H1 (cell line): Measurements from ENCODE around the gene QRSL1. TPM values are rescaled to one million over a fixed set of nuclear protein-coding genes. Genes with fewer than 3 reads are reported as not detected.

Experiments
- CTCF ChIA-PET: fragments of 300-600 bp; sonication (Branson Sonifier 250); formaldehyde crosslinking; loops from one replicate; lab custom pipeline; 2021; ENCODE audit not compliant: partially characterized antibody; lab: Charles Lee
- POLR2A ChIA-PET: fragments of 300-600 bp; sonication (Branson Sonifier 250); formaldehyde crosslinking; loops from one replicate; lab custom pipeline; 2021; ENCODE audit warnings: inconsistent platforms; ENCODE audit not compliant: partially characterized antibody; lab: Charles Lee
- DNase-seq, 2 experiments: peaks; one replicate each; pipeline versions ENCODE4 v3.0.0 to v3.0.0-alpha.2; 2010 to 2022; ENCODE audit warnings: low spot score in 2 of 2, low read depth in 1 of 2, mixed read lengths in 1 of 2
- FAIRE-seq: peaks from 2 replicates; lab custom pipeline; 2011; peaks lifted over from hg19 to GRCh38; lab: Jason Lieb, UNC
- H2AFZ ChIP-seq: 2 replicates; pipeline ENCODE4 v1.8.1; 2012; ENCODE audit warnings: low read length, inconsistent platforms
- H2AK5ac ChIP-seq: 2 replicates; pipeline ENCODE4 v1.6.1; 2013; ENCODE audit warnings: low read depth, low read length
- H2BK120ac ChIP-seq: replicated peaks from 2 replicates; pipeline ENCODE3; 2013; ENCODE audit warnings: low read depth, low read length, inconsistent platforms
- H2BK12ac ChIP-seq: 2 replicates; pipeline ENCODE4 v1.6.1; 2013; ENCODE audit warnings: low read depth, low read length
- H2BK15ac ChIP-seq: 2 replicates; pipeline ENCODE4 v1.6.1; 2013; ENCODE audit warnings: low read length
- H2BK20ac ChIP-seq: 2 replicates; pipeline ENCODE4 v1.6.1; 2013; ENCODE audit warnings: low read length
- H2BK5ac ChIP-seq: 2 replicates; pipeline ENCODE4 v1.6.1; 2013; ENCODE audit warnings: low read depth, low read length
- H3K14ac ChIP-seq: 2 replicates; pipeline ENCODE4 v1.6.1; 2013; ENCODE audit warnings: inconsistent platforms; ENCODE audit not compliant: insufficient read length
- H3K18ac ChIP-seq: 2 replicates; pipeline ENCODE4 v1.6.1; 2013; ENCODE audit warnings: low read length; ENCODE audit errors: extremely low read depth
- H3K23ac ChIP-seq: 2 replicates; pipeline ENCODE4 v1.6.1; 2013; ENCODE audit warnings: inconsistent platforms; ENCODE audit not compliant: insufficient read length
- H3K23me2 ChIP-seq: 2 replicates; pipeline ENCODE4 v1.6.1; 2013; ENCODE audit warnings: low read depth, low read length
- H3K27ac ChIP-seq: 2 replicates; pipeline ENCODE4 v1.6.1; 2011; ENCODE audit warnings: low read depth, low read length, inconsistent platforms
- H3K27me3 ChIP-seq, 4 experiments: replicated peaks in 1 of 4; 1 replicate in 1 of 4; 2 replicates in 3 of 4; pipeline versions ENCODE4 v1.6.1 to v1.8.1; 2011 to 2013; ENCODE audit warnings: low read length in 3 of 4, mild to moderate bottlenecking in 3 of 4, inconsistent platforms in 2 of 4, mixed read lengths in 2 of 4, moderate library complexity in 1 of 4; ENCODE audit not compliant: control insufficient read depth in 3 of 4, insufficient read depth in 3 of 4; ENCODE audit errors: extremely low read depth in 1 of 4
- H3K36me3 ChIP-seq, 4 experiments: 2 replicates each; pipeline versions ENCODE4 v1.6.1 to v1.8.1; 2011 to 2013; ENCODE audit warnings: mild to moderate bottlenecking in 4 of 4, low read length in 3 of 4, moderate library complexity in 2 of 4, control low read depth in 1 of 4, inconsistent platforms in 1 of 4; ENCODE audit not compliant: insufficient read depth in 4 of 4, control insufficient read depth in 2 of 4
- H3K4ac ChIP-seq: replicated peaks from 2 replicates; pipeline ENCODE3; 2013; ENCODE audit warnings: low read length, low read depth, mixed read lengths, inconsistent platforms; ENCODE audit not compliant: insufficient read length
- H3K4me1 ChIP-seq, 4 experiments: replicated peaks in 1 of 4; 1 replicate in 1 of 4; 2 replicates in 3 of 4; pipeline versions ENCODE4 v1.6.1 to v1.8.1; 2011 to 2013; ENCODE audit warnings: low read length in 3 of 4, inconsistent platforms in 2 of 4, mixed read lengths in 1 of 4; ENCODE audit not compliant: insufficient read depth in 4 of 4, control insufficient read depth in 3 of 4
- H3K4me2 ChIP-seq, 2 experiments: 2 replicates each; pipeline versions ENCODE4 v1.6.1 to v1.8.1; 2011 to 2013; ENCODE audit warnings: low read depth in 2 of 2, low read length in 2 of 2, control low read depth in 1 of 2, inconsistent platforms in 1 of 2, mild to moderate bottlenecking in 1 of 2; ENCODE audit not compliant: insufficient read depth in 1 of 2
- H3K4me3 ChIP-seq, 4 experiments: fragments of 200-600, 300-600 bp in 1 of 4; sonication (generic), shearing (Covaris generic), sonication (Bioruptor Twin) in 1 of 4; 2 replicates each; pipeline versions ENCODE4 v1.5.1 to v1.8.1; 2011 to 2016; ENCODE audit warnings: low read length in 4 of 4, low read depth in 3 of 4, control low read depth in 2 of 4, inconsistent platforms in 2 of 4, mild to moderate bottlenecking in 2 of 4, mixed read lengths in 1 of 4, moderate library complexity in 1 of 4; ENCODE audit not compliant: insufficient read depth in 2 of 4; ENCODE audit errors: extremely low read depth in 1 of 4
- H3K56ac ChIP-seq: replicated peaks from 2 replicates; pipeline ENCODE3; 2013; ENCODE audit warnings: low read depth, mild to moderate bottlenecking, mixed read lengths, low read length, inconsistent platforms; ENCODE audit not compliant: insufficient read length
- H3K79me1 ChIP-seq: 2 replicates; pipeline ENCODE4 v1.6.1; 2013; ENCODE audit warnings: low read depth, low read length, control low read depth
- H3K79me2 ChIP-seq, 2 experiments: 2 replicates each; pipeline versions ENCODE4 v1.6.1 to v1.8.1; 2012 to 2013; ENCODE audit warnings: low read length in 2 of 2, mild to moderate bottlenecking in 2 of 2, inconsistent platforms in 1 of 2; ENCODE audit not compliant: insufficient read depth in 2 of 2, control insufficient read depth in 1 of 2
- H3K9ac ChIP-seq, 4 experiments: replicated peaks in 1 of 4; 1 replicate in 1 of 4; 2 replicates in 3 of 4; pipeline versions ENCODE4 v1.6.1 to v1.8.1; 2011 to 2013; ENCODE audit warnings: low read depth in 3 of 4, low read length in 3 of 4, control low read depth in 2 of 4, mild to moderate bottlenecking in 2 of 4, moderate library complexity in 2 of 4, inconsistent platforms in 1 of 4; ENCODE audit errors: extremely low read depth in 1 of 4
- H3K9me3 ChIP-seq, 2 experiments: 2 replicates each; pipeline versions ENCODE4 v1.6.1 to v1.8.1; 2012 to 2013; ENCODE audit warnings: mild to moderate bottlenecking in 2 of 2, moderate library complexity in 2 of 2, control low read depth in 1 of 2, inconsistent platforms in 1 of 2, low read depth in 1 of 2, low read length in 1 of 2, mixed read lengths in 1 of 2; ENCODE audit not compliant: insufficient read depth in 2 of 2
- H4K20me1 ChIP-seq, 2 experiments: replicated peaks in 1 of 2; 2 replicates each; pipeline versions ENCODE3 to v1.8.1; 2011 to 2013; ENCODE audit warnings: inconsistent platforms in 2 of 2, low read length in 2 of 2, mild to moderate bottlenecking in 1 of 2; ENCODE audit not compliant: insufficient read depth in 2 of 2, control insufficient read depth in 1 of 2
- H4K5ac ChIP-seq: 2 replicates; pipeline ENCODE4 v1.6.1; 2013; ENCODE audit warnings: low read length, low read depth, mixed read lengths, inconsistent platforms; ENCODE audit not compliant: insufficient read length
- H4K8ac ChIP-seq: 2 replicates; pipeline ENCODE4 v1.8.0; 2013; ENCODE audit warnings: mild to moderate bottlenecking, moderate library complexity, low read length, inconsistent platforms; ENCODE audit not compliant: insufficient read depth; ENCODE audit errors: extremely low read depth
- H4K91ac ChIP-seq: replicated peaks from 2 replicates; pipeline ENCODE3; 2013; ENCODE audit warnings: low read length, mixed read lengths, inconsistent platforms; ENCODE audit not compliant: insufficient read length
- ASH2L ChIP-seq: fragments of 200-600, 300-600 bp; sonication (generic); IDR thresholded peaks from one replicate; pipeline ENCODE4 v1.7.1; 2017; ENCODE audit warnings: low read length
- BACH1 ChIP-seq: IDR thresholded peaks from 2 replicates; pipeline ENCODE4 v1.6.1; 2012; ENCODE audit warnings: low read length, improper control_type of control experiment
- CBX5 ChIP-seq: fragments of 300-800, 300-1000 bp; sonication (generic); IDR thresholded peaks from 2 replicates; pipeline ENCODE4 v1.7.1; 2016; ENCODE audit warnings: antibody characterized with exemption, low read length, low read depth
- EP300 ChIP-seq, 2 experiments: IDR thresholded peaks; 1 replicate in 1 of 2; 2 replicates in 1 of 2; pipeline ENCODE4 v1.6.1; 2011 to 2012; ENCODE audit warnings: low read depth in 2 of 2, low read length in 2 of 2, mild to moderate bottlenecking in 2 of 2, borderline replicate concordance in 1 of 2, inconsistent platforms in 1 of 2, moderate library complexity in 1 of 2
- GTF2F1 ChIP-seq: IDR thresholded peaks from 2 replicates; pipeline ENCODE4 v1.6.1; 2012; ENCODE audit warnings: low read depth, low read length, improper control_type of control experiment, borderline replicate concordance
- NRF1 ChIP-seq: IDR thresholded peaks from 2 replicates; pipeline ENCODE4 v1.6.1; 2011; ENCODE audit warnings: mild to moderate bottlenecking, low read depth, low read length, improper control_type of control experiment
- PHF8 ChIP-seq: fragments of 200-600 bp; sonication (generic); conservative IDR thresholded peaks from 2 replicates; pipeline ENCODE4 v1.7.1; 2012; ENCODE audit warnings: low read depth, mild to moderate bottlenecking, inconsistent platforms, low read length, moderate library complexity
- POLR2AphosphoS5 ChIP-seq: IDR thresholded peaks from 2 replicates; pipeline ENCODE4 v1.6.1; 2011; ENCODE audit warnings: low read depth, low read length
- POU5F1 ChIP-seq: IDR thresholded peaks from 2 replicates; pipeline ENCODE4 v1.6.1; 2011; ENCODE audit warnings: low read depth, mild to moderate bottlenecking, low read length, moderate library complexity
- SIRT6 ChIP-seq: IDR thresholded peaks from one replicate; pipeline ENCODE4 v1.7.1; 2012; ENCODE audit warnings: low read length, inconsistent platforms
- SP1 ChIP-seq: IDR thresholded peaks from 2 replicates; pipeline ENCODE4 v1.6.1; 2011; ENCODE audit warnings: low read depth, low read length
- SP2 ChIP-seq: IDR thresholded peaks from 2 replicates; pipeline ENCODE4 v1.6.1; 2012; ENCODE audit warnings: mild to moderate bottlenecking, low read length, inconsistent platforms
- TAF1 ChIP-seq: IDR thresholded peaks from 2 replicates; pipeline ENCODE4 v1.6.1; 2011; ENCODE audit warnings: mild to moderate bottlenecking, low read depth, low read length
- TAF7 ChIP-seq: optimal IDR thresholded peaks from 2 replicates; pipeline ENCODE3; 2011; ENCODE audit warnings: low read depth, mild to moderate bottlenecking, inconsistent platforms, low read length, moderate library complexity, borderline replicate concordance
- TBP ChIP-seq: IDR thresholded peaks from 2 replicates; pipeline ENCODE4 v1.6.1; 2011; ENCODE audit warnings: low read depth, low read length, improper control_type of control experiment
- YY1 ChIP-seq: IDR thresholded peaks from 2 replicates; pipeline ENCODE4 v1.6.1; 2011; ENCODE audit warnings: low read depth, mild to moderate bottlenecking, low read length
- WGBS, 2 experiments: shearing (Covaris generic) in 1 of 2; methylation state at CpG; one replicate each; pipeline versions ENCODE4 v1.1.6 to v1.1.7; 2013 to 2015; ENCODE audit warnings: low lambda C conversion rate in 2 of 2, mixed read lengths in 2 of 2, inconsistent platforms in 1 of 2, low coverage in 1 of 2, missing lambda C conversion rate in 1 of 2; ENCODE audit not compliant: insufficient replicate concordance in 2 of 2, insufficient coverage in 1 of 2, insufficient read length in 1 of 2; ENCODE audit errors: extremely low coverage in 1 of 2, missing lambda C conversion rate in 1 of 2; 5-methylcytosine and 5-hydroxymethylcytosine counted together
- polyA plus RNA-seq, 7 experiments: library from polyadenylated mRNA; depleted of rRNA in 3 of 7; stranded (reverse) in 5 of 7; unstranded in 2 of 7; fragments of >200 nt in 5 of 7; fragments of 200-250 nt in 2 of 7; gene quantifications; 1 replicate in 5 of 7; 2 replicates in 1 of 7; 4 replicates in 1 of 7; pipeline versions ENCODE4 v1.2.1 to v1.2.3, GENCODE V29; 2011 to 2013; ENCODE audit warnings: missing spikeins in 2 of 7, mixed read lengths in 2 of 7
- total RNA-seq: library from RNA; stranded (reverse); fragmentation: NEBNext Ultra II Directional; extraction: Animal tissue kit (Norgen Biotek cat#: 25700); gene quantifications from 2 replicates; pipeline ENCODE4 v1.2.1, GENCODE V29; 2021

The QRSL1 gene
- total and polyA plus RNA-seq, 2 of the 8 experiments (the other 6 are each of a cell fraction or from before 2014, with no cell fraction given): 7.8 to 22.2 TPM

GRCh38 chr6:106684011-106684410 is 54.6 kb downstream of the QRSL1 start:
- Histone ChIP-seq H3K23ac (no peak overlapping the region), H3K79me1 (no peaks in the 10 kb centered on the region), H4K8ac (no peak overlapping the region), H3K9ac (no peak overlapping the region), H3K4me2 (no peak overlapping the region), H4K20me1 (no peaks in the 10 kb centered on the region), H2BK120ac (no peak overlapping the region), H2BK12ac (peak overlapping the region; percentile 11; the same call in 1 of the 2 replicates), H3K27me3 (no peaks in the 10 kb centered on the region), H3K14ac (no peak overlapping the region), H3K4me1 (peaks cover 0 to 3% (median under 1%) of the 10 kb centered on the region in 4 experiments; a peak in 3 of 7 replicates), H4K5ac (no peak overlapping the region), H2AK5ac (no peak overlapping the region), H3K27ac (no peak overlapping the region), H2BK5ac (no peak overlapping the region), H2BK20ac (no peak overlapping the region), H2AFZ (no peak overlapping the region), H3K56ac (no peak overlapping the region), H3K18ac (no peak overlapping the region), H2BK15ac (no peak overlapping the region), H3K4me3 (no peak overlapping the region), H3K79me2 (no peaks in the 10 kb centered on the region), H3K4ac (no peak overlapping the region), H3K36me3 (no peaks in the 10 kb centered on the region), H3K23me2 (no peaks in the 10 kb centered on the region), H4K91ac (no peak overlapping the region), H3K9me3 (no peaks in the 10 kb centered on the region)
- no peak for FAIRE-seq
- no peak for DNase-seq
- WGBS, 2 experiments: 96% methylated on average over 4 of the region's 4 CpGs; no CpG with 5 or more reads in 1 of the 2 experiments
- ChIA-PET CTCF (interaction anchor here (1.0 to 1.2 kb wide), 2 partner anchors 63 to 237 kb away, joined by 3 read pairs; no protein-coding TSS in a partner anchor), POLR2A (no interaction called here)
- TF ChIP-seq TAF7 (no peak), SP2 (no peak), CBX5 (no peak), NRF1 (no peak), TBP (no peak), BACH1 (no peak), PHF8 (no peak), TAF1 (no peak), GTF2F1 (no peak), SIRT6 (no peak), POLR2AphosphoS5 (no peak), ASH2L (no peak), POU5F1 (no peak), YY1 (no peak), SP1 (no peak), EP300 (IDR thresholded peaks at IDR 0.05; ENCODE audit: borderline replicate concordance in 1 of 2, low read depth in 2 of 2, low read length in 2 of 2) (no peak)
- TF ChIP-seq, all 59 proteins: peak for 0
